EL (cell line): Measurements from ENCODE around the gene FRMD5.
"Not testable (repeated sequence)": the region's sequence is repeated elsewhere in the genome, so short reads cannot be mapped to it uniquely, and the experiment has no call there.

Source experiments
- DNase-seq: peaks from one replicate; pipeline ENCODE4 v3.0.0-alpha.2; 2016

Gene FRMD5

GRCh38 chr15:44195151-44195740 is at the start of gene FRMD5:
Gene FRMD5 (minus strand): TSS chr15:44195271.
- peak; percentile 95 for DNase-seq

GRCh38 chr15:44243829-44244228 is 48.8 kb upstream of the FRMD5 start:
- DNase-seq = no peak

GRCh38 chr15:44243141-44243540 is 48.1 kb upstream of the FRMD5 start:
- peak; percentile 10 for DNase-seq

- no peak for DNase-seq
Observed at GRCh38 chr15:44231842-44232241, 36.8 kb upstream of the FRMD5 start.

GRCh38 chr15:44229301-44229700 is 34.2 kb upstream of the FRMD5 start:
- not testable (repeated sequence) for DNase-seq

- DNase-seq = no peak
Observed at GRCh38 chr15:44227584-44227983, 32.5 kb upstream of the FRMD5 start.

- not testable (repeated sequence) for DNase-seq
Observed at GRCh38 chr15:44227001-44227400, 31.9 kb upstream of the FRMD5 start.

GRCh38 chr15:44222478-44222877 is 27.4 kb upstream of the FRMD5 start:
- DNase-seq = no peak

GRCh38 chr15:44219073-44219472 is 24.0 kb upstream of the FRMD5 start:
- DNase-seq = no peak

- no peak for DNase-seq
Observed at GRCh38 chr15:44216958-44217357, 21.9 kb upstream of the FRMD5 start.

- peak; percentile 91 for DNase-seq
Observed at GRCh38 chr15:44215594-44215993, 20.5 kb upstream of the FRMD5 start.

- DNase-seq = no peak
Observed at GRCh38 chr15:44208956-44209355, 13.9 kb upstream of the FRMD5 start.

- peak; percentile 82 for DNase-seq
Observed at GRCh38 chr15:44207643-44208042, 12.6 kb upstream of the FRMD5 start.

- DNase-seq = no peak
Observed at GRCh38 chr15:44199393-44199792, 4.3 kb upstream of the FRMD5 start.

GRCh38 chr15:44194323-44195150 is 534 bp downstream of the FRMD5 start:
- DNase-seq = peak; percentile 72

GRCh38 chr15:44193651-44194322 is 1.3 kb downstream of the FRMD5 start:
- peak; percentile 34 for DNase-seq

GRCh38 chr15:44188795-44189194 is 6.3 kb downstream of the FRMD5 start:
- no peak for DNase-seq

GRCh38 chr15:44186705-44187104 is 8.4 kb downstream of the FRMD5 start:
- DNase-seq = no peak

- peak; percentile 22 for DNase-seq
Observed at GRCh38 chr15:44183363-44183762, 11.7 kb downstream of the FRMD5 start.

GRCh38 chr15:44181410-44181809 is 13.7 kb downstream of the FRMD5 start:
- DNase-seq = no peak

GRCh38 chr15:44177139-44177538 is 17.9 kb downstream of the FRMD5 start:
- no peak for DNase-seq

GRCh38 chr15:44173813-44174212 is 21.3 kb downstream of the FRMD5 start:
- no peak for DNase-seq

GRCh38 chr15:44163370-44163769 is 31.7 kb downstream of the FRMD5 start:
- no peak for DNase-seq

GRCh38 chr15:44160796-44161195 is 34.3 kb downstream of the FRMD5 start:
- no peak for DNase-seq
